Smooth muscle cell (in vitro differentiated cells): ENCODE measurements around the gene FAU. TPM values are rescaled to one million over a fixed set of nuclear protein-coding genes. Genes with fewer than 3 reads are reported as not detected.

Experiments
- DNase-seq: peaks from one replicate; lab custom pipeline; 2025; ENCODE audit not compliant: unreplicated experiment; lab: John Stamatoyannopoulos, UW
- H2AFZ ChIP-seq: fragments of 200-600 bp; sonication (generic); 2 replicates; pipeline ENCODE4 v1.6.0; 2016; ENCODE audit warnings: antibody characterized with exemption, low read depth, mild to moderate bottlenecking
- H3F3A ChIP-seq: fragments of 200-600 bp; sonication (generic); 2 replicates; pipeline ENCODE4 v1.6.0; 2017; ENCODE audit warnings: antibody characterized with exemption, low read depth
- H3K27ac ChIP-seq: fragments of 200-600 bp; sonication (generic); 2 replicates; pipeline ENCODE4 v1.5.1; 2016; ENCODE audit warnings: low read depth, mild to moderate bottlenecking
- H3K27me3 ChIP-seq: fragments of 200-600 bp; sonication (generic); 2 replicates; pipeline ENCODE4 v1.6.1; 2016; ENCODE audit warnings: low read depth, mild to moderate bottlenecking
- H3K36me3 ChIP-seq: fragments of 200-600 bp; sonication (generic); 2 replicates; pipeline ENCODE4 v1.5.1; 2016; ENCODE audit warnings: low read depth
- H3K4me1 ChIP-seq: fragments of 200-600 bp; sonication (generic); 2 replicates; pipeline ENCODE4 v1.5.1; 2016; ENCODE audit warnings: low read depth
- H3K4me2 ChIP-seq: fragments of 200-600 bp; sonication (generic); 2 replicates; pipeline ENCODE4 v1.6.0; 2016; ENCODE audit warnings: mild to moderate bottlenecking
- H3K4me3 ChIP-seq: fragments of 200-600 bp; sonication (generic); 2 replicates; pipeline ENCODE4 v1.5.1; 2016; ENCODE audit warnings: mild to moderate bottlenecking
- H3K79me2 ChIP-seq: fragments of 200-600 bp; sonication (generic); 2 replicates; pipeline ENCODE4 v1.6.0; 2016; ENCODE audit warnings: low read depth, mild to moderate bottlenecking
- H3K9ac ChIP-seq: fragments of 200-600 bp; sonication (generic); 2 replicates; pipeline ENCODE4 v1.6.0; 2016; ENCODE audit warnings: low read depth
- H3K9me3 ChIP-seq: fragments of 200-600 bp; sonication (generic); replicated peaks from 2 replicates; pipeline ENCODE4 v1.5.1; 2016; ENCODE audit warnings: low read depth
- H4K20me1 ChIP-seq: fragments of 200-600 bp; sonication (generic); 2 replicates; pipeline ENCODE4 v1.6.0; 2016; ENCODE audit warnings: low read depth
- CTCF ChIP-seq: fragments of 200-600 bp; sonication (generic); IDR thresholded peaks from 2 replicates; pipeline ENCODE4 v1.5.1; 2017; ENCODE audit warnings: borderline replicate concordance, mild to moderate bottlenecking, antibody characterized with exemption; ENCODE audit not compliant: insufficient read depth, poor library complexity, severe bottlenecking
- WGBS: methylation state at CpG from one replicate; pipeline ENCODE4 v1.1.7; 2016; ENCODE audit warnings: low lambda C conversion rate; 5-methylcytosine and 5-hydroxymethylcytosine counted together
- microRNA-seq: library from miRNA; unstranded; fragments of <30 nt; microRNA quantifications from one replicate; pipeline ENCODE4, GENCODE V29; 2016; ENCODE audit warnings: borderline number of aligned reads
- polyA plus RNA-seq: library from polyadenylated mRNA; unstranded; fragments of >200 nt; fragmentation: Nextera tagmentation; extraction: Ambion mirVana; gene quantifications from 2 replicates; pipeline ENCODE4 v1.2.1, GENCODE V29; 2016
- small RNA-seq: library from RNA; depleted of rRNA; stranded (forward); fragments of <200 nt; gene quantifications from one replicate; pipeline ENCODE3, GENCODE V24; 2014
- total RNA-seq: library from RNA; depleted of rRNA; stranded (reverse); fragments of >200 nt; gene quantifications from 2 replicates; pipeline ENCODE4 v1.2.3, GENCODE V29; 2014

FAU gene
- total and polyA plus RNA-seq, 2 experiments from 2014 or later = 509 to 537 TPM

- Histone ChIP-seq H3K9ac (no peak overlapping the region), H3F3A (no peaks in the 10 kb centered on the region), H4K20me1 (no peaks in the 10 kb centered on the region), H3K36me3 (no peaks in the 10 kb centered on the region), H3K4me1 (peaks cover under 1% of the 10 kb centered on the region), H3K4me3 (no peak overlapping the region), H3K9me3 (no peaks in the 10 kb centered on the region), H3K4me2 (no peak overlapping the region), H3K79me2 (peaks cover 8% of the 10 kb centered on the region), H3K27me3 (no peaks in the 10 kb centered on the region), H2AFZ (no peak overlapping the region), H3K27ac (no peak overlapping the region)
- TF ChIP-seq CTCF = no peak
- 79% methylated on average over 4 of the region's 4 CpGs for WGBS
- no peak for DNase-seq
Observed at GRCh38 chr11:65077451-65077850, 44.5 kb downstream of the FAU start.

- 74% methylated on average over 1 of the region's 1 CpG for WGBS
- Histone ChIP-seq H4K20me1 (no peaks in the 10 kb centered on the region), H3K79me2 (no peaks in the 10 kb centered on the region), H3K27ac (no peak overlapping the region), H3K36me3 (no peaks in the 10 kb centered on the region), H3F3A (no peaks in the 10 kb centered on the region), H2AFZ (no peak overlapping the region), H3K4me1 (no peaks in the 10 kb centered on the region), H3K27me3 (no peaks in the 10 kb centered on the region), H3K9ac (no peak overlapping the region), H3K9me3 (no peaks in the 10 kb centered on the region), H3K4me2 (no peak overlapping the region), H3K4me3 (no peak overlapping the region)
- TF ChIP-seq CTCF = no peak
- DNase-seq = no peak
Observed at GRCh38 chr11:65072631-65072966, 49.3 kb downstream of the FAU start.

GRCh38 chr11:65071907-65072630, 49.9 kb downstream of the FAU start:
- 78% methylated on average over 4 of the region's 4 CpGs for WGBS

More at GRCh38 chr11:65071907-65072630, 49.9 kb downstream of the FAU start:
- Histone ChIP-seq H3K36me3 (no peaks in the 10 kb centered on the region), H3K27ac (no peak overlapping the region), H3K9me3 (no peaks in the 10 kb centered on the region), H3K9ac (no peak overlapping the region), H3K79me2 (no peaks in the 10 kb centered on the region), H3K4me3 (no peak overlapping the region), H3K4me1 (no peaks in the 10 kb centered on the region), H3K27me3 (no peaks in the 10 kb centered on the region), H3F3A (no peaks in the 10 kb centered on the region), H3K4me2 (no peak overlapping the region), H2AFZ (no peak overlapping the region), H4K20me1 (no peaks in the 10 kb centered on the region)
- DNase-seq = no peak
- no peak for TF ChIP-seq CTCF

Small RNA genes lying within 50 kb of the gene (microRNA-seq; reads per million reads assigned to microRNA genes)
- gene MIR6751 = 4.1 reads per million

Small RNA genes lying within 50 kb of the gene (small RNA-seq; reads per million reads assigned to genes)
- gene HIGD1AP10 (0.18 reads per million), gene PDCL2P2 (not detected), gene RNU2-23P (0.11 reads per million)

Other genes with a start within 250 kb of the FAU start
- gene EHD1, start 243.5 kb downstream of the FAU start, total RNA-seq = 30.9 and 59.8 TPM in 2 replicates
- gene EHD1, start 243.5 kb downstream of the FAU start, polyA plus RNA-seq = 42.8 and 46.7 TPM in 2 replicates
- gene ATG2A, start 204.9 kb downstream of the FAU start, total RNA-seq = 4.8 and 4.9 TPM in 2 replicates
- gene ATG2A, start 204.9 kb downstream of the FAU start, polyA plus RNA-seq = 6.2 and 8.6 TPM in 2 replicates
- 14.9 and 20.7 TPM in 2 replicates for gene PPP2R5B, start 197.4 kb downstream of the FAU start, total RNA-seq
- 32.7 and 36.6 TPM in 2 replicates for gene PPP2R5B, start 197.4 kb downstream of the FAU start, polyA plus RNA-seq
- not detected in 2 replicates for gene GPHA2, start 186.2 kb downstream of the FAU start, total RNA-seq
- 0.40 TPM in 1 of 2 replicates, not detected in the other for gene GPHA2, start 186.2 kb downstream of the FAU start, polyA plus RNA-seq
- gene MAJIN, start 150.0 kb downstream of the FAU start, total RNA-seq = not detected in 2 replicates
- not detected in 2 replicates for gene MAJIN, start 150.0 kb downstream of the FAU start, polyA plus RNA-seq
- gene BATF2, start 125.2 kb downstream of the FAU start, total RNA-seq = not detected in 2 replicates
- gene BATF2, start 125.2 kb downstream of the FAU start, polyA plus RNA-seq = 0.41 TPM in 1 of 2 replicates, not detected in the other
- 61.0 and 83.3 TPM in 2 replicates for gene ARL2, start 108.0 kb downstream of the FAU start, total RNA-seq
- 116 and 122 TPM in 2 replicates for gene ARL2, start 108.0 kb downstream of the FAU start, polyA plus RNA-seq
- gene SNX15, start 94.7 kb downstream of the FAU start, total RNA-seq = 9.4 and 14.8 TPM in 2 replicates
- gene SNX15, start 94.7 kb downstream of the FAU start, polyA plus RNA-seq = 24.7 and 25.1 TPM in 2 replicates
- 7.4 and 7.6 TPM in 2 replicates for gene SAC3D1, start 80.9 kb downstream of the FAU start, total RNA-seq
- 26.2 and 33.3 TPM in 2 replicates for gene SAC3D1, start 80.9 kb downstream of the FAU start, polyA plus RNA-seq
- gene NAALADL1, start 63.6 kb downstream of the FAU start, total RNA-seq = 1.0 and 1.8 TPM in 2 replicates
- gene NAALADL1, start 63.6 kb downstream of the FAU start, polyA plus RNA-seq = 2.0 and 7.0 TPM in 2 replicates
- gene CDCA5, start 38.1 kb downstream of the FAU start, total RNA-seq = 8.0 and 8.3 TPM in 2 replicates
- 8.5 and 11.2 TPM in 2 replicates for gene CDCA5, start 38.1 kb downstream of the FAU start, polyA plus RNA-seq
- gene ZFPL1, start 37.9 kb downstream of the FAU start, total RNA-seq = 49.1 and 91.0 TPM in 2 replicates
- gene ZFPL1, start 37.9 kb downstream of the FAU start, polyA plus RNA-seq = 81.0 and 87.1 TPM in 2 replicates
- gene VPS51, start 25.9 kb downstream of the FAU start, total RNA-seq = 104 and 154 TPM in 2 replicates
- 55.2 and 65.0 TPM in 2 replicates for gene VPS51, start 25.9 kb downstream of the FAU start, polyA plus RNA-seq
- gene TM7SF2, start 10.3 kb downstream of the FAU start, total RNA-seq = 16.8 and 26.9 TPM in 2 replicates
- gene TM7SF2, start 10.3 kb downstream of the FAU start, polyA plus RNA-seq = 17.4 and 43.1 TPM in 2 replicates
- gene ZNHIT2, start 4.4 kb downstream of the FAU start, total RNA-seq = 9.1 and 13.8 TPM in 2 replicates
- 14.5 and 19.5 TPM in 2 replicates for gene ZNHIT2, start 4.4 kb downstream of the FAU start, polyA plus RNA-seq
- gene MRPL49, start 187 bp upstream of the FAU start, total RNA-seq = 28.2 and 43.0 TPM in 2 replicates
- 53.2 and 55.4 TPM in 2 replicates for gene MRPL49, start 187 bp upstream of the FAU start, polyA plus RNA-seq
- 39.9 and 52.0 TPM in 2 replicates for gene SYVN1, start 12.4 kb upstream of the FAU start, total RNA-seq
- 30.0 and 32.0 TPM in 2 replicates for gene SYVN1, start 12.4 kb upstream of the FAU start, polyA plus RNA-seq
- gene SPDYC, start 48.1 kb upstream of the FAU start, total RNA-seq = not detected in 2 replicates
- not detected in 2 replicates for gene SPDYC, start 48.1 kb upstream of the FAU start, polyA plus RNA-seq
- 93.0 and 126 TPM in 2 replicates for gene CAPN1, start 59.8 kb upstream of the FAU start, total RNA-seq
- 109 and 149 TPM in 2 replicates for gene CAPN1, start 59.8 kb upstream of the FAU start, polyA plus RNA-seq
- gene POLA2, start 139.8 kb upstream of the FAU start, total RNA-seq = 2.5 and 4.4 TPM in 2 replicates
- 8.4 and 9.2 TPM in 2 replicates for gene POLA2, start 139.8 kb upstream of the FAU start, polyA plus RNA-seq
- 0.94 and 4.0 TPM in 2 replicates for gene CDC42EP2, start 192.7 kb upstream of the FAU start, total RNA-seq
- 7.8 and 13.0 TPM in 2 replicates for gene CDC42EP2, start 192.7 kb upstream of the FAU start, polyA plus RNA-seq
- gene DPF2, start 211.7 kb upstream of the FAU start, total RNA-seq = 40.1 and 40.5 TPM in 2 replicates
- gene DPF2, start 211.7 kb upstream of the FAU start, polyA plus RNA-seq = 69.4 and 82.1 TPM in 2 replicates
- gene TIGD3, start 232.6 kb upstream of the FAU start, total RNA-seq = 0.49 TPM in 1 of 2 replicates, not detected in the other
- gene TIGD3, start 232.6 kb upstream of the FAU start, polyA plus RNA-seq = not detected in 2 replicates